ENCODE results near the gene PLA1A.
"Not testable (repeated sequence)": the region's sequence is repeated elsewhere in the genome, so short reads cannot be mapped to it uniquely, and the experiment has no call there.

PLA1A gene

DNA sequence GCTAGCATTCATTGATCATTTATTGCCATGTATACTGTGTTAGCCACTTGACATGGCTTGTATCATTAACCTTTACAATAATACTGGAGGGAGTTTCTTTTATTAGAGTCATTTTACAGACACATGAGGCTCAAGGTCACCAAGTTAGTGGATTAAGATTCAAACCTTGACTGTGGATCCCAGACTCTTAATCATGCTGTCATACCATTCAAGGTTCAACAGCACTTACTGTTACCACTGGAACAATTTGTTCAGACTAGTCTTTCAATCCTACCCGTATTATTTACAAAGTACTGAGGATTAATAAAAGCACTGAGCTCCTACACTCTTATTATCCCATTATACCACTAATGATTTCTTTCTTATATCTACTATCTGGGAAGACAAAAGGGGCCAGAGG lies 78.3 kb downstream of the PLA1A start:
- Mint-ChIP-seq H3K4me1 (peaks cover 27% of the 10 kb centered on the region), H3K9me3 (no peaks in the 10 kb centered on the region), H3K36me3 (ENCODE audit: low read depth) (peaks cover 29% of the 10 kb centered on the region), H3K27me3 (ENCODE audit: low read depth) (no peaks in the 10 kb centered on the region), H3K4me3 (peak overlapping the region; percentile 87 to 92 (median 89)), H3K27ac (peak overlapping the region; percentile 83 to 95 (median 89))
- no peak for TF ChIP-seq CTCF (IDR thresholded peaks at IDR 0.05; ENCODE audit: unreplicated experiment in 3 of 3)

- H3K4me3 Mint-ChIP-seq, result peak within 1 kb of the TSS; percentile 87 to 92 (median 89)
- no peak for TF ChIP-seq CTCF (IDR thresholded peaks at IDR 0.05; ENCODE audit: unreplicated experiment in 3 of 3)
- H3K36me3 Mint-ChIP-seq (ENCODE audit: low read depth), result peaks cover 21% of the 10 kb centered on the region
- H3K4me1 Mint-ChIP-seq, result peaks cover 27% of the 10 kb centered on the region
- peak within 1 kb of the TSS; percentile 89 to 95 (median 95) for H3K27ac Mint-ChIP-seq
- no peaks in the 10 kb centered on the region for H3K27me3 Mint-ChIP-seq (ENCODE audit: low read depth)
- no peaks in the 10 kb centered on the region for H3K9me3 Mint-ChIP-seq
Measured at GRCh38 chr3:119676771-119677640, 79.3 kb downstream of the PLA1A start, which contains the start of gene COX17. Gene COX17, minus strand, starts transcription at chr3:119677406. Its CDS starts 96 bp downstream, at chr3:119677310.

DNA sequence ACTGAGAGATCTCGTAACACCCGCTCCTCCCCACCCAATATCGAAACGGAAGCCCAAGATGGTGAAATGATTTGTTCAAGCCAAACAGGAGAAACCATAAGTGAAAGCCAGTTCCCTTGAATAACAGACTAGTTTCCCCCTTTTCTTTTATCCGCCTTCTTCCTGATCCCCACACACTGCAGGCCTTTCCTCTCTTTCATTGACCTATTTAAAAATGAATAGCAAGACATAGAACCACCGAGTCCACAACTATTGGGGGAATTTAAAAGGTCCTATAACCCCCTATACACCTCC lies 79.9 kb downstream of the PLA1A start:
- H3K36me3 Mint-ChIP-seq (ENCODE audit: low read depth), result peaks cover 16% of the 10 kb centered on the region
- H3K9me3 Mint-ChIP-seq, result no peaks in the 10 kb centered on the region
- no peak for TF ChIP-seq CTCF (IDR thresholded peaks at IDR 0.05; ENCODE audit: unreplicated experiment in 3 of 3)
- peak overlapping the region; percentile 87 to 92 (median 89) for H3K4me3 Mint-ChIP-seq
- H3K27me3 Mint-ChIP-seq (ENCODE audit: low read depth), result no peaks in the 10 kb centered on the region
- H3K4me1 Mint-ChIP-seq, result peaks cover 27% of the 10 kb centered on the region
- peak overlapping the region; percentile 89 to 95 (median 95) for H3K27ac Mint-ChIP-seq

- Mint-ChIP-seq H3K4me1 (peaks cover 27% of the 10 kb centered on the region), H3K36me3 (ENCODE audit: low read depth) (peaks cover 10% of the 10 kb centered on the region), H3K4me3 (peak overlapping the region; percentile 25 to 42 (median 41))
- not testable (repeated sequence) for H3K27me3 Mint-ChIP-seq (ENCODE audit: low read depth); H3K27ac Mint-ChIP-seq; H3K9me3 Mint-ChIP-seq
Measured at GRCh38 chr3:119678209-119678608, 80.5 kb downstream of the PLA1A start.

Data from nephron (organoid).